ENCODE results near the gene RIMS4.

GRCh38 chr20:44840826-44841225 lies 30.5 kb upstream of the RIMS4 start:
- TF ChIP-seq, protein P1, sequence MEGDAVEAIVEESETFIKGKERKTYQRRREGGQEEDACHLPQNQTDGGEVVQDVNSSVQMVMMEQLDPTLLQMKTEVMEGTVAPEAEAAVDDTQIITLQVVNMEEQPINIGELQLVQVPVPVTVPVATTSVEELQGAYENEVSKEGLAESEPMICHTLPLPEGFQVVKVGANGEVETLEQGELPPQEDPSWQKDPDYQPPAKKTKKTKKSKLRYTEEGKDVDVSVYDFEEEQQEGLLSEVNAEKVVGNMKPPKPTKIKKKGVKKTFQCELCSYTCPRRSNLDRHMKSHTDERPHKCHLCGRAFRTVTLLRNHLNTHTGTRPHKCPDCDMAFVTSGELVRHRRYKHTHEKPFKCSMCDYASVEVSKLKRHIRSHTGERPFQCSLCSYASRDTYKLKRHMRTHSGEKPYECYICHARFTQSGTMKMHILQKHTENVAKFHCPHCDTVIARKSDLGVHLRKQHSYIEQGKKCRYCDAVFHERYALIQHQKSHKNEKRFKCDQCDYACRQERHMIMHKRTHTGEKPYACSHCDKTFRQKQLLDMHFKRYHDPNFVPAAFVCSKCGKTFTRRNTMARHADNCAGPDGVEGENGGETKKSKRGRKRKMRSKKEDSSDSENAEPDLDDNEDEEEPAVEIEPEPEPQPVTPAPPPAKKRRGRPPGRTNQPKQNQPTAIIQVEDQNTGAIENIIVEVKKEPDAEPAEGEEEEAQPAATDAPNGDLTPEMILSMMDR (CRISPR knock-in tag; IDR thresholded peaks at IDR 0.05): no peak
- TF ChIP-seq SUZ12 (IDR thresholded peaks at IDR 0.05; ENCODE audit: low read depth, low read length) (no peak), ZNF180 (CRISPR knock-in tag; IDR thresholded peaks at IDR 0.05; ENCODE audit: borderline replicate concordance, low read depth) (no peak), POLR2AphosphoS5 (IDR thresholded peaks at IDR 0.05; ENCODE audit: low read depth, low read length) (no peak)
